Transverse colon (tissue), 4 donors: ENCODE measurements around the gene ADAM17. TPM values are rescaled to one million over a fixed set of nuclear protein-coding genes. Genes with fewer than 3 reads are reported as not detected.
"Not testable (repeated sequence)": the region's sequence is repeated elsewhere in the genome, so short reads cannot be mapped to it uniquely, and the experiment has no call there.

Source experiments
- DNase-seq: peaks from one replicate; pipeline ENCODE4 v3.0.0-alpha.2; 2019
- H3K27ac ChIP-seq, 4 donors: fragments of 200-600 bp; sonication (generic); 2 replicates each; pipeline ENCODE4 v1.5.1; 2016 to 2018; ENCODE audit warnings: inconsistent platforms in 4 of 4
- H3K27me3 ChIP-seq: fragments of 200-600 bp; sonication (generic); 2 replicates; pipeline ENCODE4 v1.5.1; 2017; ENCODE audit warnings: inconsistent platforms
- H3K36me3 ChIP-seq, 4 donors: fragments of 200-600 bp; sonication (generic); 2 replicates each; pipeline ENCODE4 v1.5.1; 2017 to 2019; ENCODE audit warnings: inconsistent platforms in 4 of 4
- H3K4me1 ChIP-seq, 4 donors: fragments of 200-600 bp; sonication (generic); 2 replicates each; pipeline ENCODE4 v1.5.1; 2017 to 2020; ENCODE audit warnings: inconsistent platforms in 4 of 4
- H3K4me3 ChIP-seq, 4 donors: fragments of 200-600 bp; sonication (generic); 1 replicate in 1 of 4; 2 replicates in 3 of 4; pipeline versions ENCODE4 v1.5.1 to v1.6.1; 2017 to 2019; ENCODE audit warnings: inconsistent platforms in 4 of 4
- H3K9me3 ChIP-seq, 2 donors: fragments of 200-600 bp; sonication (generic); 2 replicates each; pipeline ENCODE4 v1.5.1; 2017 to 2019; ENCODE audit warnings: inconsistent platforms in 2 of 2
- CTCF ChIP-seq, 5 experiments: fragments of 200-600 bp in 3 of 5; fragments of 450-650 bp in 2 of 5; sonication (generic) in 3 of 5; IDR thresholded peaks; 1 replicate in 2 of 5; 2 replicates in 3 of 5; pipeline ENCODE4 v1.5.1; 2016 to 2017; ENCODE audit warnings: antibody characterized with exemption in 5 of 5, inconsistent platforms in 3 of 5, mild to moderate bottlenecking in 2 of 5, moderate library complexity in 1 of 5
- EP300 ChIP-seq: sonication (generic); formaldehyde crosslinking; IDR thresholded peaks from one replicate; pipeline ENCODE4 v1.6.1; 2017; ENCODE audit warnings: antibody characterized with exemption, low read depth
- POLR2A ChIP-seq: fragments of 450-650 bp; IDR thresholded peaks from one replicate; pipeline ENCODE4 v1.6.1; 2016; ENCODE audit warnings: antibody characterized with exemption, mild to moderate bottlenecking, moderate library complexity
- POLR2AphosphoS5 ChIP-seq, 3 donors: sonication (generic); formaldehyde crosslinking; IDR thresholded peaks; one replicate each; pipeline ENCODE4 v1.6.1; 2016; ENCODE audit warnings: antibody characterized with exemption in 3 of 3
- WGBS, 2 donors: methylation state at CpG; one replicate each; pipeline ENCODE4 v1.1.5; 2018; ENCODE audit warnings: low coverage in 1 of 2; 5-methylcytosine and 5-hydroxymethylcytosine counted together
- in situ Hi-C, 4 donors: fragments of 200-750 bp; cut with MboI; loops; one replicate each; pipeline versions ENCODE4 v1.15.0 to v1.15.1; 2017; ENCODE audit warnings: low sequenced_read_pairs in 3 of 4, low pct_ligation_motif_present in 1 of 4, low pct_unique_long_range_greater_than_20kb in 1 of 4
- intact Hi-C: fragments of 100-400 bp; cut with DNase I; formaldehyde crosslinking; loops from one replicate; pipeline ENCODE4 v1.15.1; 2023; ENCODE audit warnings: low total_unique reads
- total RNA-seq, 4 donors: library from RNA; depleted of rRNA; stranded (reverse); fragments of >200 nt; gene quantifications; one replicate each; pipeline ENCODE4 v1.1.0, GENCODE V29; 2016

The ADAM17 gene
- total RNA-seq, 4 donors from 2014 or later = 11.2 to 36.4 (median 17.0) TPM

GRCh38 chr2:9592699-9593098 lies 37.1 kb upstream of the ADAM17 start:
- no peak overlapping the region for H3K27ac ChIP-seq
- no peak for DNase-seq
- 69 to 79% methylated on average over 3 of the region's 3 CpGs for WGBS, 2 donors
- in situ Hi-C loops (no loop called here), intact Hi-C loops (no loop called here)
- H3K36me3 ChIP-seq = peaks cover 0 to 20% (median 3%) of the 10 kb centered on the region in 4 donors
- TF ChIP-seq POLR2AphosphoS5 (IDR thresholded peaks at IDR 0.05) (no peak), CTCF (IDR thresholded peaks at IDR 0.05) (no peak), POLR2A (no peak), EP300 (no peak)
- no peaks in the 10 kb centered on the region for H3K27me3 ChIP-seq
- no peaks in the 10 kb centered on the region for H3K9me3 ChIP-seq
- H3K4me3 ChIP-seq = no peak overlapping the region
- H3K4me1 ChIP-seq = peaks cover 11 to 46% (median 18%) of the 10 kb centered on the region in 4 donors

- WGBS, 2 donors = 78 to 83% methylated on average over 3 of the region's 3 CpGs
- H3K36me3 ChIP-seq = peaks cover 0 to 37% (median 7%) of the 10 kb centered on the region in 4 donors
Observed at GRCh38 chr2:9590641-9591040, 35.0 kb upstream of the ADAM17 start.

GRCh38 chr2:9586465-9586864 lies 30.8 kb upstream of the ADAM17 start:
- in situ Hi-C loops (no loop called here), intact Hi-C loops (no loop called here)
- Histone ChIP-seq H3K27me3 (no peaks in the 10 kb centered on the region), H3K27ac (no peak overlapping the region), H3K9me3 (no peaks in the 10 kb centered on the region), H3K36me3 (peaks cover 0 to 48% (median 12%) of the 10 kb centered on the region in 4 donors), H3K4me1 (no peaks in the 10 kb centered on the region), H3K4me3 (no peak overlapping the region)
- TF ChIP-seq EP300 (no peak), CTCF (IDR thresholded peaks at IDR 0.05) (no peak), POLR2AphosphoS5 (IDR thresholded peaks at IDR 0.05) (no peak), POLR2A (no peak)
- DNase-seq = no peak
- WGBS, 2 donors = 85 to 96% methylated on average over 3 of the region's 3 CpGs

More at GRCh38 chr2:9590641-9591040, 35.0 kb upstream of the ADAM17 start:
- intact Hi-C loops (no loop called here), in situ Hi-C loops (no loop called here)
- H3K9me3 ChIP-seq = no peaks in the 10 kb centered on the region
- no peak overlapping the region for H3K27ac ChIP-seq
- no peaks in the 10 kb centered on the region for H3K27me3 ChIP-seq
- peaks cover 11 to 33% (median 13%) of the 10 kb centered on the region in 4 donors for H3K4me1 ChIP-seq
- TF ChIP-seq EP300 (no peak), POLR2AphosphoS5 (IDR thresholded peaks at IDR 0.05) (no peak), POLR2A (no peak), CTCF (IDR thresholded peaks at IDR 0.05) (no peak)
- DNase-seq = no peak
- no peak overlapping the region for H3K4me3 ChIP-seq

- in situ Hi-C loops (no loop called here), intact Hi-C loops (no loop called here)
- no peak overlapping the region for H3K4me3 ChIP-seq
- no peaks in the 10 kb centered on the region for H3K4me1 ChIP-seq
- TF ChIP-seq EP300 (no peak), CTCF (IDR thresholded peaks at IDR 0.05) (no peak), POLR2AphosphoS5 (IDR thresholded peaks at IDR 0.05) (no peak), POLR2A (no peak)
- no peak overlapping the region for H3K27ac ChIP-seq
- DNase-seq = no peak
- no peaks in the 10 kb centered on the region for H3K27me3 ChIP-seq
- WGBS, 2 donors = 82 to 99% methylated on average over 3 to 5 of the region's 5 CpGs
- no peaks in the 10 kb centered on the region for H3K9me3 ChIP-seq
- peaks cover 0 to 41% (median 12%) of the 10 kb centered on the region in 4 donors for H3K36me3 ChIP-seq
Observed at GRCh38 chr2:9585486-9585885, 29.9 kb upstream of the ADAM17 start.

- DNase-seq, H3K9me3 ChIP-seq, H3K27ac ChIP-seq, H3K4me1 ChIP-seq, H3K4me3 ChIP-seq, in situ Hi-C loops, H3K27me3 ChIP-seq, intact Hi-C loops: not testable (repeated sequence)
- peaks cover 0 to 38% (median 12%) of the 10 kb centered on the region in 4 donors for H3K36me3 ChIP-seq
Observed at GRCh38 chr2:9584902-9585301, 29.3 kb upstream of the ADAM17 start.
